Measurements from ENCODE around the gene ZC3H13. TPM values are rescaled to one million over a fixed set of nuclear protein-coding genes. Genes with fewer than 3 reads are reported as not detected.

ZC3H13 gene
- total and polyA plus RNA-seq, 10 of the 15 experiments (the other 5 are each of a cell fraction or from before 2014, with no cell fraction given), result 10.0 to 55.9 (median 25.4) TPM

DNA sequence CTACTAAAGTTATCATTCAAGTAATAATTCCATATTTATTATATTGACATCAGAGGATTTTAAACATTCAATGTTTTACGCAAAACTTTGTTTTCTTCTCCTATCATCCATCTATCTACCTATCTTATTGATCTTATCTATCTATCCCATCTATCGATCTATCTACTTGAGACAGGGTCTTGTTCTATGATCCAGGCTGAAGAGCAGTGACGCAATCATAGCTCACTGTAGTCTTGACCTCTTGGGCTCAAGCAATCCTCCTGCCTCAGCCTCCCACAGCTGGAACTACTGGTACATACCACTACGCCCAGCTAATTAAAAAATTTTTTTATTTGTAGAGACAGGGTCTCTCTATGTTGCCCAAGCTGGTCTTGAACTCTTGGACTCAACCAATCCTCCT is 27.4 kb downstream of the ZC3H13 start (continued):
- TF ChIP-seq, protein P1, sequence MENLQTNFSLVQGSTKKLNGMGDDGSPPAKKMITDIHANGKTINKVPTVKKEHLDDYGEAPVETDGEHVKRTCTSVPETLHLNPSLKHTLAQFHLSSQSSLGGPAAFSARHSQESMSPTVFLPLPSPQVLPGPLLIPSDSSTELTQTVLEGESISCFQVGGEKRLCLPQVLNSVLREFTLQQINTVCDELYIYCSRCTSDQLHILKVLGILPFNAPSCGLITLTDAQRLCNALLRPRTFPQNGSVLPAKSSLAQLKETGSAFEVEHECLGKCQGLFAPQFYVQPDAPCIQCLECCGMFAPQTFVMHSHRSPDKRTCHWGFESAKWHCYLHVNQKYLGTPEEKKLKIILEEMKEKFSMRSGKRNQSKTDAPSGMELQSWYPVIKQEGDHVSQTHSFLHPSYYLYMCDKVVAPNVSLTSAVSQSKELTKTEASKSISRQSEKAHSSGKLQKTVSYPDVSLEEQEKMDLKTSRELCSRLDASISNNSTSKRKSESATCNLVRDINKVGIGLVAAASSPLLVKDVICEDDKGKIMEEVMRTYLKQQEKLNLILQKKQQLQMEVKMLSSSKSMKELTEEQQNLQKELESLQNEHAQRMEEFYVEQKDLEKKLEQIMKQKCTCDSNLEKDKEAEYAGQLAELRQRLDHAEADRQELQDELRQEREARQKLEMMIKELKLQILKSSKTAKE (IDR thresholded peaks at IDR 0.05; ENCODE audit: low read depth, poor library complexity, severe bottlenecking), result no peak

- ATAC-seq (no peak), FAIRE-seq (no peak), DNase-seq (ENCODE audit: low read depth, low spot score) (no peak)
- CTCF ChIA-PET, result no interaction called here
- POLR2A ChIA-PET, result no interaction called here
- RAD21 ChIA-PET (ENCODE audit: unreplicated experiment), result no interaction called here
- Histone ChIP-seq H3K4me2 (ENCODE audit: control insufficient read depth, insufficient read depth) (no peak overlapping the region), H3K9ac (ENCODE audit: control insufficient read depth, insufficient read depth, low read length) (no peak overlapping the region), H3K36me3 (ENCODE audit: control insufficient read depth in 2 of 2, insufficient read depth in 2 of 2, low read length in 1 of 2) (peaks cover 1 to 5% of the 10 kb centered on the region in 2 experiments), H3K4me1 (ENCODE audit: control insufficient read depth, insufficient read depth, low read length) (no peaks in the 10 kb centered on the region), H4K20me1 (ENCODE audit: control insufficient read depth, insufficient read depth) (no peaks in the 10 kb centered on the region), H3K79me2 (ENCODE audit: control insufficient read depth, insufficient read depth, low read length) (peaks cover 2% of the 10 kb centered on the region), H3K4me3 (no peak overlapping the region), H3K27ac (ENCODE audit: control insufficient read depth, insufficient read depth) (no peak overlapping the region), H3K27me3 (replicated peaks in 1 of 2; ENCODE audit: control insufficient read depth in 2 of 2, insufficient read depth in 2 of 2, low read length in 1 of 2) (no peaks in the 10 kb centered on the region), H2AFZ (ENCODE audit: control insufficient read depth, low read depth, low read length) (no peak overlapping the region), H3K9me3 (replicated peaks; ENCODE audit: control insufficient read depth, insufficient read depth, low read length) (no peaks in the 10 kb centered on the region)
- SMC1A ChIA-PET (ENCODE audit: uncharacterized antibody, unreplicated experiment), result no interaction called here
- 94% methylated on average over 2 of the region's 2 CpGs for WGBS (ENCODE audit: insufficient coverage, insufficient replicate concordance, low lambda C conversion rate, missing lambda C conversion rate)
- intact Hi-C loops (cut with micrococcal nuclease; ENCODE audit: unreplicated experiment) (no loop called here), in situ Hi-C loops (cut with MboI) (no loop called here)
- BruUV-seq (replicated peaks), result no TSS peak
- TF ChIP-seq, protein P2, sequence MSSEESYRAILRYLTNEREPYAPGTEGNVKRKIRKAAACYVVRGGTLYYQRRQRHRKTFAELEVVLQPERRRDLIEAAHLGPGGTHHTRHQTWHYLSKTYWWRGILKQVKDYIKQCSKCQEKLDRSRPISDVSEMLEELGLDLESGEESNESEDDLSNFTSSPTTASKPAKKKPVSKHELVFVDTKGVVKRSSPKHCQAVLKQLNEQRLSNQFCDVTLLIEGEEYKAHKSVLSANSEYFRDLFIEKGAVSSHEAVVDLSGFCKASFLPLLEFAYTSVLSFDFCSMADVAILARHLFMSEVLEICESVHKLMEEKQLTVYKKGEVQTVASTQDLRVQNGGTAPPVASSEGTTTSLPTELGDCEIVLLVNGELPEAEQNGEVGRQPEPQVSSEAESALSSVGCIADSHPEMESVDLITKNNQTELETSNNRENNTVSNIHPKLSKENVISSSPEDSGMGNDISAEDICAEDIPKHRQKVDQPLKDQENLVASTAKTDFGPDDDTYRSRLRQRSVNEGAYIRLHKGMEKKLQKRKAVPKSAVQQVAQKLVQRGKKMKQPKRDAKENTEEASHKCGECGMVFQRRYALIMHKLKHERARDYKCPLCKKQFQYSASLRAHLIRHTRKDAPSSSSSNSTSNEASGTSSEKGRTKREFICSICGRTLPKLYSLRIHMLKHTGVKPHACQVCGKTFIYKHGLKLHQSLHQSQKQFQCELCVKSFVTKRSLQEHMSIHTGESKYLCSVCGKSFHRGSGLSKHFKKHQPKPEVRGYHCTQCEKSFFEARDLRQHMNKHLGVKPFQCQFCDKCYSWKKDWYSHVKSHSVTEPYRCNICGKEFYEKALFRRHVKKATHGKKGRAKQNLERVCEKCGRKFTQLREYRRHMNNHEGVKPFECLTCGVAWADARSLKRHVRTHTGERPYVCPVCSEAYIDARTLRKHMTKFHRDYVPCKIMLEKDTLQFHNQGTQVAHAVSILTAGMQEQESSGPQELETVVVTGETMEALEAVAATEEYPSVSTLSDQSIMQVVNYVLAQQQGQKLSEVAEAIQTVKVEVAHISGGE (CRISPR knock-in tag; IDR thresholded peaks at IDR 0.05), result no peak
- TF ChIP-seq MYC (IDR thresholded peaks at IDR 0.05; ENCODE audit: insufficient read depth, insufficient read length, insufficient replicate concordance, low read length, severe bottlenecking) (no peak), RBBP5 (conservative IDR thresholded peaks at IDR 0.05) (no peak), POLR2AphosphoS5 (IDR thresholded peaks at IDR 0.05; ENCODE audit: low read length) (no peak), CREB1 (IDR thresholded peaks at IDR 0.05; ENCODE audit: low read depth) (no peak), HCFC1 (IDR thresholded peaks at IDR 0.05; ENCODE audit: low read length) (no peak), TBL1XR1 (IDR thresholded peaks at IDR 0.05; ENCODE audit: low read depth, low read length) (no peak), SIX5 (IDR thresholded peaks at IDR 0.05; ENCODE audit: low read depth, low read length, severe bottlenecking) (no peak), EP300 (IDR thresholded peaks at IDR 0.05; ENCODE audit: borderline replicate concordance in 1 of 2, control insufficient read depth in 1 of 2, low read depth in 2 of 2, low read length in 2 of 2) (no peak), SMC3 (IDR thresholded peaks at IDR 0.05; ENCODE audit: borderline replicate concordance, low read length) (no peak)
- TF ChIP-seq, protein P3, sequence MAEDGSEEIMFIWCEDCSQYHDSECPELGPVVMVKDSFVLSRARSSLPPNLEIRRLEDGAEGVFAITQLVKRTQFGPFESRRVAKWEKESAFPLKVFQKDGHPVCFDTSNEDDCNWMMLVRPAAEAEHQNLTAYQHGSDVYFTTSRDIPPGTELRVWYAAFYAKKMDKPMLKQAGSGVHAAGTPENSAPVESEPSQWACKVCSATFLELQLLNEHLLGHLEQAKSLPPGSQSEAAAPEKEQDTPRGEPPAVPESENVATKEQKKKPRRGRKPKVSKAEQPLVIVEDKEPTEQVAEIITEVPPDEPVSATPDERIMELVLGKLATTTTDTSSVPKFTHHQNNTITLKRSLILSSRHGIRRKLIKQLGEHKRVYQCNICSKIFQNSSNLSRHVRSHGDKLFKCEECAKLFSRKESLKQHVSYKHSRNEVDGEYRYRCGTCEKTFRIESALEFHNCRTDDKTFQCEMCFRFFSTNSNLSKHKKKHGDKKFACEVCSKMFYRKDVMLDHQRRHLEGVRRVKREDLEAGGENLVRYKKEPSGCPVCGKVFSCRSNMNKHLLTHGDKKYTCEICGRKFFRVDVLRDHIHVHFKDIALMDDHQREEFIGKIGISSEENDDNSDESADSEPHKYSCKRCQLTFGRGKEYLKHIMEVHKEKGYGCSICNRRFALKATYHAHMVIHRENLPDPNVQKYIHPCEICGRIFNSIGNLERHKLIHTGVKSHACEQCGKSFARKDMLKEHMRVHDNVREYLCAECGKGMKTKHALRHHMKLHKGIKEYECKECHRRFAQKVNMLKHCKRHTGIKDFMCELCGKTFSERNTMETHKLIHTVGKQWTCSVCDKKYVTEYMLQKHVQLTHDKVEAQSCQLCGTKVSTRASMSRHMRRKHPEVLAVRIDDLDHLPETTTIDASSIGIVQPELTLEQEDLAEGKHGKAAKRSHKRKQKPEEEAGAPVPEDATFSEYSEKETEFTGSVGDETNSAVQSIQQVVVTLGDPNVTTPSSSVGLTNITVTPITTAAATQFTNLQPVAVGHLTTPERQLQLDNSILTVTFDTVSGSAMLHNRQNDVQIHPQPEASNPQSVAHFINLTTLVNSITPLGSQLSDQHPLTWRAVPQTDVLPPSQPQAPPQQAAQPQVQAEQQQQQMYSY (CRISPR knock-in tag; IDR thresholded peaks at IDR 0.05), result no peak
Observed at GRCh38 chr13:46022481-46022880, 30.1 kb downstream of the ZC3H13 start.
